ENCODE data around the gene MYO7B.

MYO7B gene

GRCh38 chr2:127619203-127619590 is 83.7 kb downstream of the MYO7B start (continued):
- TF ChIP-seq PATZ1 (CRISPR knock-in tag; IDR thresholded peaks at IDR 0.05; ENCODE audit: borderline replicate concordance): no peak
- TF ChIP-seq GLIS3 (CRISPR knock-in tag; IDR thresholded peaks at IDR 0.05): no peak
- no peak for TF ChIP-seq PPARA (CRISPR knock-in tag; IDR thresholded peaks at IDR 0.05; ENCODE audit: borderline replicate concordance)
- no peak for TF ChIP-seq CSRNP3 (CRISPR knock-in tag; IDR thresholded peaks at IDR 0.05)
- no peak for TF ChIP-seq ZC3H10 (CRISPR knock-in tag; IDR thresholded peaks at IDR 0.05)
- TF ChIP-seq, protein P1, sequence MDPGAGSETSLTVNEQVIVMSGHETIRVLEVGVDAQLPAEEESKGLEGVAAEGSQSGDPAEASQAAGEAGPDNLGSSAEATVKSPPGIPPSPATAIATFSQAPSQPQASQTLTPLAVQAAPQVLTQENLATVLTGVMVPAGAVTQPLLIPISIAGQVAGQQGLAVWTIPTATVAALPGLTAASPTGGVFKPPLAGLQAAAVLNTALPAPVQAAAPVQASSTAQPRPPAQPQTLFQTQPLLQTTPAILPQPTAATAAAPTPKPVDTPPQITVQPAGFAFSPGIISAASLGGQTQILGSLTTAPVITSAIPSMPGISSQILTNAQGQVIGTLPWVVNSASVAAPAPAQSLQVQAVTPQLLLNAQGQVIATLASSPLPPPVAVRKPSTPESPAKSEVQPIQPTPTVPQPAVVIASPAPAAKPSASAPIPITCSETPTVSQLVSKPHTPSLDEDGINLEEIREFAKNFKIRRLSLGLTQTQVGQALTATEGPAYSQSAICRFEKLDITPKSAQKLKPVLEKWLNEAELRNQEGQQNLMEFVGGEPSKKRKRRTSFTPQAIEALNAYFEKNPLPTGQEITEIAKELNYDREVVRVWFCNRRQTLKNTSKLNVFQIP (CRISPR knock-in tag; IDR thresholded peaks at IDR 0.05; ENCODE audit: borderline replicate concordance, low read depth): no peak

GRCh38 chr2:127619877-127620705 is 84.6 kb downstream of the MYO7B start:
- TF ChIP-seq ZNF70 (CRISPR knock-in tag; IDR thresholded peaks at IDR 0.05): no peak
- no peak for TF ChIP-seq ZNF8 (CRISPR knock-in tag; IDR thresholded peaks at IDR 0.05)
- no peak for TF ChIP-seq ZFP3 (CRISPR knock-in tag; IDR thresholded peaks at IDR 0.05)
- no peak for TF ChIP-seq PATZ1 (CRISPR knock-in tag; IDR thresholded peaks at IDR 0.05; ENCODE audit: borderline replicate concordance)
- no peak for TF ChIP-seq CSDC2 (CRISPR knock-in tag; IDR thresholded peaks at IDR 0.05)
- TF ChIP-seq OSR1 (CRISPR knock-in tag; IDR thresholded peaks at IDR 0.05): no peak
- TF ChIP-seq ISL1 (CRISPR knock-in tag; IDR thresholded peaks at IDR 0.05): no peak
- TF ChIP-seq, protein P2, sequence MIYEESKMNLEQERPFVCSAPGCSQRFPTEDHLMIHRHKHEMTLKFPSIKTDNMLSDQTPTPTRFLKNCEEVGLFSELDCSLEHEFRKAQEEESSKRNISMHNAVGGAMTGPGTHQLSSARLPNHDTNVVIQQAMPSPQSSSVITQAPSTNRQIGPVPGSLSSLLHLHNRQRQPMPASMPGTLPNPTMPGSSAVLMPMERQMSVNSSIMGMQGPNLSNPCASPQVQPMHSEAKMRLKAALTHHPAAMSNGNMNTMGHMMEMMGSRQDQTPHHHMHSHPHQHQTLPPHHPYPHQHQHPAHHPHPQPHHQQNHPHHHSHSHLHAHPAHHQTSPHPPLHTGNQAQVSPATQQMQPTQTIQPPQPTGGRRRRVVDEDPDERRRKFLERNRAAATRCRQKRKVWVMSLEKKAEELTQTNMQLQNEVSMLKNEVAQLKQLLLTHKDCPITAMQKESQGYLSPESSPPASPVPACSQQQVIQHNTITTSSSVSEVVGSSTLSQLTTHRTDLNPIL (CRISPR knock-in tag; IDR thresholded peaks at IDR 0.05; ENCODE audit: low read depth): no peak
- TF ChIP-seq, protein P1 (CRISPR knock-in tag; IDR thresholded peaks at IDR 0.05; ENCODE audit: borderline replicate concordance, low read depth): no peak
- TF ChIP-seq ZFP30 (CRISPR knock-in tag; IDR thresholded peaks at IDR 0.05): no peak
- no peak for TF ChIP-seq TOX (CRISPR knock-in tag; IDR thresholded peaks at IDR 0.05; ENCODE audit: borderline replicate concordance)
- no peak for TF ChIP-seq TCF4 (CRISPR knock-in tag; IDR thresholded peaks at IDR 0.05; ENCODE audit: borderline replicate concordance)
- TF ChIP-seq ARNTL (CRISPR knock-in tag; IDR thresholded peaks at IDR 0.05; ENCODE audit: borderline replicate concordance, low read depth): no peak
- ATAC-seq: no peak

GRCh38 chr2:127620866-127621265 is 85.4 kb downstream of the MYO7B start:
- no peak for ATAC-seq
- TF ChIP-seq TCF4 (CRISPR knock-in tag; IDR thresholded peaks at IDR 0.05; ENCODE audit: borderline replicate concordance) (no peak), ZFP30 (CRISPR knock-in tag; IDR thresholded peaks at IDR 0.05) (no peak), TOX (CRISPR knock-in tag; IDR thresholded peaks at IDR 0.05; ENCODE audit: borderline replicate concordance) (no peak), CSRNP3 (CRISPR knock-in tag; IDR thresholded peaks at IDR 0.05) (no peak), BACH2 (CRISPR knock-in tag; IDR thresholded peaks at IDR 0.05; ENCODE audit: borderline replicate concordance) (no peak), ZFP3 (CRISPR knock-in tag; IDR thresholded peaks at IDR 0.05) (no peak), ZNF565 (CRISPR knock-in tag; conservative IDR thresholded peaks at IDR 0.05; ENCODE audit: low read depth) (no peak), RARB (CRISPR knock-in tag; IDR thresholded peaks at IDR 0.05) (no peak)
- TF ChIP-seq, protein P3, sequence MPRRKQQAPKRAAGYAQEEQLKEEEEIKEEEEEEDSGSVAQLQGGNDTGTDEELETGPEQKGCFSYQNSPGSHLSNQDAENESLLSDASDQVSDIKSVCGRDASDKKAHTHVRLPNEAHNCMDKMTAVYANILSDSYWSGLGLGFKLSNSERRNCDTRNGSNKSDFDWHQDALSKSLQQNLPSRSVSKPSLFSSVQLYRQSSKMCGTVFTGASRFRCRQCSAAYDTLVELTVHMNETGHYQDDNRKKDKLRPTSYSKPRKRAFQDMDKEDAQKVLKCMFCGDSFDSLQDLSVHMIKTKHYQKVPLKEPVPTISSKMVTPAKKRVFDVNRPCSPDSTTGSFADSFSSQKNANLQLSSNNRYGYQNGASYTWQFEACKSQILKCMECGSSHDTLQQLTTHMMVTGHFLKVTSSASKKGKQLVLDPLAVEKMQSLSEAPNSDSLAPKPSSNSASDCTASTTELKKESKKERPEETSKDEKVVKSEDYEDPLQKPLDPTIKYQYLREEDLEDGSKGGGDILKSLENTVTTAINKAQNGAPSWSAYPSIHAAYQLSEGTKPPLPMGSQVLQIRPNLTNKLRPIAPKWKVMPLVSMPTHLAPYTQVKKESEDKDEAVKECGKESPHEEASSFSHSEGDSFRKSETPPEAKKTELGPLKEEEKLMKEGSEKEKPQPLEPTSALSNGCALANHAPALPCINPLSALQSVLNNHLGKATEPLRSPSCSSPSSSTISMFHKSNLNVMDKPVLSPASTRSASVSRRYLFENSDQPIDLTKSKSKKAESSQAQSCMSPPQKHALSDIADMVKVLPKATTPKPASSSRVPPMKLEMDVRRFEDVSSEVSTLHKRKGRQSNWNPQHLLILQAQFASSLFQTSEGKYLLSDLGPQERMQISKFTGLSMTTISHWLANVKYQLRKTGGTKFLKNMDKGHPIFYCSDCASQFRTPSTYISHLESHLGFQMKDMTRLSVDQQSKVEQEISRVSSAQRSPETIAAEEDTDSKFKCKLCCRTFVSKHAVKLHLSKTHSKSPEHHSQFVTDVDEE (CRISPR knock-in tag; IDR thresholded peaks at IDR 0.05): no peak

Measured in SK-N-SH treated with all-trans-retinoic acid at 6 μM for 48 hours (cell line).